ACC112 (cell line): Measurements from ENCODE around the gene ZNF462.
"Not testable (repeated sequence)": the region's sequence is repeated elsewhere in the genome, so short reads cannot be mapped to it uniquely, and the experiment has no call there.

Source experiments
- H2AFZ ChIP-seq: fragments of 200-600 bp; sonication (generic); one replicate; pipeline ENCODE4 v1.6.0; 2017; ENCODE audit warnings: antibody characterized with exemption, low read length; ENCODE audit not compliant: unreplicated experiment
- H3K27ac ChIP-seq: fragments of 200-600 bp; sonication (generic); 2 replicates; pipeline ENCODE4 v1.5.1; 2014; ENCODE audit warnings: low read depth, mild to moderate bottlenecking, antibody characterized with exemption, low read length, moderate library complexity
- H3K27me3 ChIP-seq: fragments of 200-600 bp; sonication (generic); 2 replicates; pipeline ENCODE4 v1.6.1; 2014; ENCODE audit warnings: mild to moderate bottlenecking, antibody characterized with exemption, low read length, moderate library complexity, mixed read lengths; ENCODE audit not compliant: insufficient read depth
- H3K36me3 ChIP-seq: fragments of 200-600 bp; sonication (generic); 2 replicates; pipeline ENCODE4 v1.6.1; 2016; ENCODE audit warnings: mild to moderate bottlenecking, antibody characterized with exemption, low read length, moderate library complexity, mixed read lengths; ENCODE audit not compliant: insufficient read depth
- H3K4me1 ChIP-seq: fragments of 200-600 bp; sonication (generic); one replicate; pipeline ENCODE4 v1.6.1; 2016; ENCODE audit warnings: low read length, mixed read lengths; ENCODE audit not compliant: insufficient read depth, unreplicated experiment, control insufficient read depth
- H3K4me3 ChIP-seq: fragments of 200-600 bp; sonication (generic); 2 replicates; pipeline ENCODE4 v1.5.1; 2014; ENCODE audit warnings: mild to moderate bottlenecking, low read depth, low read length
- H3K79me2 ChIP-seq: fragments of 200-600 bp; sonication (generic); one replicate; pipeline ENCODE4 v1.6.0; 2016; ENCODE audit warnings: low read length; ENCODE audit not compliant: control insufficient read depth, unreplicated experiment, insufficient read depth

ZNF462 gene

GRCh38 chr9:106974341-106974740, 111.4 kb downstream of the ZNF462 start:
- Histone ChIP-seq H3K4me1 (no peaks in the 10 kb centered on the region), H3K27ac (no peak overlapping the region), H3K36me3 (peaks cover 54% of the 10 kb centered on the region), H3K27me3 (no peaks in the 10 kb centered on the region), H3K79me2 (no peaks in the 10 kb centered on the region), H2AFZ (no peak overlapping the region), H3K4me3 (no peak overlapping the region)

- Histone ChIP-seq H3K4me3 (no peak overlapping the region), H3K27me3 (no peaks in the 10 kb centered on the region), H3K79me2 (no peaks in the 10 kb centered on the region), H3K4me1 (no peaks in the 10 kb centered on the region), H3K36me3 (peaks cover 51% of the 10 kb centered on the region), H2AFZ (no peak overlapping the region), H3K27ac (no peak overlapping the region)
Measured at GRCh38 chr9:106976772-106977171, 113.8 kb downstream of the ZNF462 start.

GRCh38 chr9:106980551-106981101, 117.7 kb downstream of the ZNF462 start:
- Histone ChIP-seq H2AFZ (no peak overlapping the region), H3K27ac (no peak overlapping the region), H3K4me3 (no peak overlapping the region), H3K27me3 (no peaks in the 10 kb centered on the region), H3K4me1 (no peaks in the 10 kb centered on the region), H3K36me3 (peaks cover 42% of the 10 kb centered on the region), H3K79me2 (no peaks in the 10 kb centered on the region)

- Histone ChIP-seq H3K4me1 (no peaks in the 10 kb centered on the region), H3K27me3 (no peaks in the 10 kb centered on the region), H2AFZ (no peak overlapping the region), H3K27ac (no peak overlapping the region), H3K79me2 (no peaks in the 10 kb centered on the region), H3K4me3 (no peak overlapping the region), H3K36me3 (peaks cover 43% of the 10 kb centered on the region)
Measured at GRCh38 chr9:106981396-106982287, 118.7 kb downstream of the ZNF462 start.

GRCh38 chr9:106982636-106983035, 119.7 kb downstream of the ZNF462 start:
- H3K27ac ChIP-seq, result no peak overlapping the region
- peaks cover 37% of the 10 kb centered on the region for H3K36me3 ChIP-seq
- no peak overlapping the region for H3K4me3 ChIP-seq
- no peaks in the 10 kb centered on the region for H3K27me3 ChIP-seq
- H2AFZ ChIP-seq, result no peak overlapping the region
- H3K4me1 ChIP-seq, result no peaks in the 10 kb centered on the region
- H3K79me2 ChIP-seq, result no peaks in the 10 kb centered on the region

DNA sequence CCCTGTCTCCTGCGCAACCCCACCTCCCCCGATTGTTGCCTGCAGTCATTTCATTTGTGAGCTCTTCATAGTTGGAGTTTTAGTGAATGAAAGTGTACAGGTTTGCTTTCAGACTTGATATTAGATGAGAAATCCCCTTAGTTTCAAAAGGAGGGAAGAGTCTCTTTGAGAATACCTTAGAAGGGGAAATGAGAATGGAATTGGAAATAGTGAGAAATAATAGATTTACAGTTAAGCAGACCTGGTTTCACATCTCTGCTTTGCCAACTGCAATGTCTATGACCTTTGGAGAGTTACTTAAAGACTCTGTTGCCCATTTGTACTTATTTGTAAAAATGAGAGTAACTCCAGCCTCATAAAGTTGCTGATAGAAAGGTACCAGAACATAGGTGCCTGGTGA, 120.4 kb downstream of the ZNF462 start:
- Histone ChIP-seq H3K4me1 (no peaks in the 10 kb centered on the region), H3K27me3 (no peaks in the 10 kb centered on the region), H3K79me2 (no peaks in the 10 kb centered on the region), H2AFZ (no peak overlapping the region), H3K27ac (no peak overlapping the region), H3K36me3 (peaks cover 30% of the 10 kb centered on the region), H3K4me3 (no peak overlapping the region)

GRCh38 chr9:106989904-106990303, 126.9 kb downstream of the ZNF462 start:
- not testable (repeated sequence) for H3K4me3 ChIP-seq, H3K27me3 ChIP-seq, H3K4me1 ChIP-seq, H2AFZ ChIP-seq, H3K27ac ChIP-seq, H3K79me2 ChIP-seq
- H3K36me3 ChIP-seq, result peaks cover 29% of the 10 kb centered on the region

GRCh38 chr9:106992186-106992585, 129.2 kb downstream of the ZNF462 start:
- no peaks in the 10 kb centered on the region for H3K79me2 ChIP-seq
- H3K4me3 ChIP-seq, result no peak overlapping the region
- H3K27ac ChIP-seq, result no peak overlapping the region
- H3K36me3 ChIP-seq, result peaks cover 18% of the 10 kb centered on the region
- no peaks in the 10 kb centered on the region for H3K4me1 ChIP-seq
- H3K27me3 ChIP-seq, result no peaks in the 10 kb centered on the region
- no peak overlapping the region for H2AFZ ChIP-seq

DNA sequence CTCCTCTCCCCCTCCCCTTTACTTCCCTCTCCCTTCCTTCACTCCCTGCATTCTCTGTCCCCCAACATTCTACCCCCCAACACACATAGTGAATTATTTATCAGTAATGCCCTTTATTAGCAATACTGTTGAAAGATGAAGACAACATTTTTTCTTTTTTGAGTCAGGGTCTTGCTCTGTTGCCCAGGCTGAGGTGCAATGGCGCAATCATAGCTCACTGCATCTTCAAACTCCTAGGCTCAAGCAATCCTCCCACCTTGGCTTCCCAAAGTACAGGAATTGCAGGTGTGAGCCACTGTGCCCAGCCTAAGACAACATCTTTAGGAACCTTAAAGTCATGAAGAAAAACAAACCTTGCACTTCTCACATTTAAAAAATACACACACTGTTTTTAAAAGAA, 130.6 kb downstream of the ZNF462 start:
- no peak overlapping the region for H2AFZ ChIP-seq
- peaks cover 23% of the 10 kb centered on the region for H3K36me3 ChIP-seq
- no peaks in the 10 kb centered on the region for H3K79me2 ChIP-seq
- no peaks in the 10 kb centered on the region for H3K4me1 ChIP-seq
- no peak overlapping the region for H3K4me3 ChIP-seq
- H3K27me3 ChIP-seq, result no peaks in the 10 kb centered on the region
- no peak overlapping the region for H3K27ac ChIP-seq

GRCh38 chr9:106994463-106994862, 131.5 kb downstream of the ZNF462 start:
- H3K4me1 ChIP-seq, result no peaks in the 10 kb centered on the region
- no peak overlapping the region for H3K4me3 ChIP-seq
- H3K79me2 ChIP-seq, result no peaks in the 10 kb centered on the region
- H2AFZ ChIP-seq, result no peak overlapping the region
- H3K27ac ChIP-seq, result no peak overlapping the region
- peaks cover 17% of the 10 kb centered on the region for H3K36me3 ChIP-seq
- H3K27me3 ChIP-seq, result no peaks in the 10 kb centered on the region

DNA sequence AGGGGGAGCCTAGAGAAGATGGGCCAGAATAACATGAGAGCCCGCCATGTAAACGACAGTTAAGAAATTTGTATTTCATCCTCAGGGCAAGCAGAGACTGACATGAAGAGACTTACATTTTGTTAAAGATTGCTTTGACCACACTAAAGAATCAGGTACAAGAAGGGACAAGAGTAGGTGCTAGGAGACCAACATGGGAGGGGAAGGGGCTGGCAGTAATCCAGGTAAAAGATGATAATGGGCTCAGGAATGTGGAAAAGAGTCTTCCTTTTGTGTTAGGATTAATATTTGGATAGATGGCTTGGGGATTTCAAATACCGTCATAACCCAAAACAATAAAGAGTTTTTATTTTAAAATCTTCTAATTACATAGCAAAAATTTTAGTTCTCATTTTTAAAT, 137.3 kb downstream of the ZNF462 start:
- H3K27me3 ChIP-seq, result no peaks in the 10 kb centered on the region
- no peak overlapping the region for H2AFZ ChIP-seq
- no peaks in the 10 kb centered on the region for H3K4me1 ChIP-seq
- peaks cover 20% of the 10 kb centered on the region for H3K36me3 ChIP-seq
- no peak overlapping the region for H3K27ac ChIP-seq
- H3K4me3 ChIP-seq, result no peak overlapping the region
- H3K79me2 ChIP-seq, result no peaks in the 10 kb centered on the region
